ENCODE measurements around the gene SLCO2A1.

DNA sequence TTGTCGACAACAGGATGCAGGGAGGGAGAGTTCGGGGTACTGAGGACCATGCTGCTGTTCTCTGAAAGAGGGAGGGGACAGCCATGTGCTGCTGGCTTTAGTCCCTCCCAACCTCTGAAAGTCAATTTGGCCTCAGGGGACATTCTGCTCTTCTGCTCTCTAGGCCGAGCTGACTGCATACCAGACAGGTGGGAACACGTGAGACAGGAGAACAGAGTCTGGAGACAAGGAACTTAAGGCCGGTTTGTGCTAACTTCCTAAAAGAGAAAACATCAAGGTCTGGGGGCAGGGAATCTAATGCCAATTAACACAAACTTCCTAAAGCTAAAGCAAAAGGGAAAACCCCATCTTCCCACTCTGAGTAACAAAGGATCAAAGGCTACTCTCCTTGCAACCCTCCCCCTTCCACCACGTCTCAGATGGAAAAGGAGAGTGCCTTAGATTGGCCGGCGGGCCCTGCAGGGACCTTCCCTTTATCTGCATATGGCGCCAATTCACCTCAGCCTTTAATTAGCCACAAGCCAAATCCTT, 41.0 kb downstream of the SLCO2A1 start:
- TF ChIP-seq, protein P1, sequence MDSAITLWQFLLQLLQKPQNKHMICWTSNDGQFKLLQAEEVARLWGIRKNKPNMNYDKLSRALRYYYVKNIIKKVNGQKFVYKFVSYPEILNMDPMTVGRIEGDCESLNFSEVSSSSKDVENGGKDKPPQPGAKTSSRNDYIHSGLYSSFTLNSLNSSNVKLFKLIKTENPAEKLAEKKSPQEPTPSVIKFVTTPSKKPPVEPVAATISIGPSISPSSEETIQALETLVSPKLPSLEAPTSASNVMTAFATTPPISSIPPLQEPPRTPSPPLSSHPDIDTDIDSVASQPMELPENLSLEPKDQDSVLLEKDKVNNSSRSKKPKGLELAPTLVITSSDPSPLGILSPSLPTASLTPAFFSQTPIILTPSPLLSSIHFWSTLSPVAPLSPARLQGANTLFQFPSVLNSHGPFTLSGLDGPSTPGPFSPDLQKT (IDR thresholded peaks at IDR 0.05; ENCODE audit: borderline replicate concordance, low read depth, low read length), result no peak
- TF ChIP-seq, protein P2, sequence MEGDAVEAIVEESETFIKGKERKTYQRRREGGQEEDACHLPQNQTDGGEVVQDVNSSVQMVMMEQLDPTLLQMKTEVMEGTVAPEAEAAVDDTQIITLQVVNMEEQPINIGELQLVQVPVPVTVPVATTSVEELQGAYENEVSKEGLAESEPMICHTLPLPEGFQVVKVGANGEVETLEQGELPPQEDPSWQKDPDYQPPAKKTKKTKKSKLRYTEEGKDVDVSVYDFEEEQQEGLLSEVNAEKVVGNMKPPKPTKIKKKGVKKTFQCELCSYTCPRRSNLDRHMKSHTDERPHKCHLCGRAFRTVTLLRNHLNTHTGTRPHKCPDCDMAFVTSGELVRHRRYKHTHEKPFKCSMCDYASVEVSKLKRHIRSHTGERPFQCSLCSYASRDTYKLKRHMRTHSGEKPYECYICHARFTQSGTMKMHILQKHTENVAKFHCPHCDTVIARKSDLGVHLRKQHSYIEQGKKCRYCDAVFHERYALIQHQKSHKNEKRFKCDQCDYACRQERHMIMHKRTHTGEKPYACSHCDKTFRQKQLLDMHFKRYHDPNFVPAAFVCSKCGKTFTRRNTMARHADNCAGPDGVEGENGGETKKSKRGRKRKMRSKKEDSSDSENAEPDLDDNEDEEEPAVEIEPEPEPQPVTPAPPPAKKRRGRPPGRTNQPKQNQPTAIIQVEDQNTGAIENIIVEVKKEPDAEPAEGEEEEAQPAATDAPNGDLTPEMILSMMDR (tag by site-specific recombination; IDR thresholded peaks at IDR 0.05), result no peak
- TF ChIP-seq ZNF114 (tag by site-specific recombination; IDR thresholded peaks at IDR 0.05), result no peak
- TF ChIP-seq ZBTB21 (tag by site-specific recombination; IDR thresholded peaks at IDR 0.05), result no peak
- TF ChIP-seq ZNF837 (tag by site-specific recombination; IDR thresholded peaks at IDR 0.05), result no peak
